WTC11 (cell line): ENCODE data around the gene ANKRD2. TPM values are rescaled to one million over a fixed set of nuclear protein-coding genes. Genes with fewer than 3 reads are reported as not detected.

ENCODE experiments used
- ATAC-seq: fragments of 200-7000 bp; cut with Tn5 transposase; 2 replicates; pipeline ENCODE4 v1.10.0; 2021; ENCODE audit warnings: mild to moderate bottlenecking, moderate library complexity
- CTCF ChIA-PET: fragments of 300-600 bp; sonication (Branson Sonifier 250); formaldehyde crosslinking; loops from one replicate; lab custom pipeline; 2021; ENCODE audit warnings: antibody characterized with exemption; lab: Charles Lee
- POLR2A ChIA-PET: fragments of 350-600 bp; sonication (Branson Sonifier 250); formaldehyde crosslinking; loops from one replicate; lab custom pipeline; 2021; ENCODE audit warnings: antibody characterized with exemption; lab: Charles Lee
- DNase-seq: peaks from one replicate; pipeline ENCODE4 v3.0.0; 2021; ENCODE audit warnings: low spot score
- H3K27ac Mint-ChIP-seq: 2 replicates; pipeline ENCODE4 v1.8.0; 2021; ENCODE audit warnings: mixed read lengths
- H3K27me3 Mint-ChIP-seq: 2 replicates; pipeline ENCODE4 v1.8.0; 2021; ENCODE audit warnings: low read depth, mild to moderate bottlenecking, moderate library complexity, mixed read lengths
- H3K36me3 Mint-ChIP-seq: 2 replicates; pipeline ENCODE4 v1.8.0; 2021; ENCODE audit warnings: mixed read lengths
- H3K4me1 Mint-ChIP-seq: 2 replicates; pipeline ENCODE4 v1.8.0; 2022; ENCODE audit warnings: mixed read lengths
- H3K4me3 Mint-ChIP-seq: 2 replicates; pipeline ENCODE4 v1.8.0; 2021; ENCODE audit warnings: mild to moderate bottlenecking, moderate library complexity, mixed read lengths
- H3K9me3 Mint-ChIP-seq: 2 replicates; pipeline ENCODE4 v1.8.0; 2021; ENCODE audit warnings: mixed read lengths
- FOXJ3 ChIP-seq: sonication (generic); formaldehyde crosslinking; IDR thresholded peaks from 2 replicates; pipeline ENCODE4 v1.9.0; 2021; ENCODE audit warnings: missing genetic modification reagents, mild to moderate bottlenecking, borderline replicate concordance
- NFATC4 ChIP-seq: fragments of 250-450 bp; sonication (Bioruptor Pico); IDR thresholded peaks from 2 replicates; pipeline ENCODE4 v1.9.0; 2021; ENCODE audit warnings: mild to moderate bottlenecking
- TP53 ChIP-seq: sonication (generic); formaldehyde crosslinking; IDR thresholded peaks from 2 replicates; pipeline ENCODE4 v1.8.1; 2023; ENCODE audit warnings: mild to moderate bottlenecking, missing genetic modification reagents
- total RNA-seq: library from RNA; stranded (reverse); gene quantifications from 3 replicates; pipeline ENCODE4 v1.2.3, GENCODE V29; 2021
- TF ChIP-seq, protein P1 (sequence below): sonication (generic); formaldehyde crosslinking; IDR thresholded peaks from 2 replicates; pipeline ENCODE4 v1.8.1; 2022; ENCODE audit warnings: low read depth, mild to moderate bottlenecking, moderate library complexity, missing genetic modification reagents, borderline replicate concordance
- TF ChIP-seq, protein P2 (sequence below): sonication (generic); formaldehyde crosslinking; IDR thresholded peaks from 2 replicates; pipeline ENCODE4 v1.8.0; 2022; ENCODE audit warnings: missing genetic modification reagents
- TF ChIP-seq, protein P3 (sequence below): sonication (generic); formaldehyde crosslinking; IDR thresholded peaks from 2 replicates; pipeline ENCODE4 v1.8.0; 2023; ENCODE audit warnings: missing genetic modification reagents, mild to moderate bottlenecking, borderline replicate concordance
- TF ChIP-seq, protein P4 (sequence below): fragments of 250-450 bp; sonication (Bioruptor Pico); IDR thresholded peaks from 2 replicates; pipeline ENCODE4 v2.1.2; 2022; ENCODE audit warnings: mild to moderate bottlenecking, moderate library complexity

ANKRD2 gene
- total RNA-seq, 1 experiment from 2014 or later: not detected

DNA sequence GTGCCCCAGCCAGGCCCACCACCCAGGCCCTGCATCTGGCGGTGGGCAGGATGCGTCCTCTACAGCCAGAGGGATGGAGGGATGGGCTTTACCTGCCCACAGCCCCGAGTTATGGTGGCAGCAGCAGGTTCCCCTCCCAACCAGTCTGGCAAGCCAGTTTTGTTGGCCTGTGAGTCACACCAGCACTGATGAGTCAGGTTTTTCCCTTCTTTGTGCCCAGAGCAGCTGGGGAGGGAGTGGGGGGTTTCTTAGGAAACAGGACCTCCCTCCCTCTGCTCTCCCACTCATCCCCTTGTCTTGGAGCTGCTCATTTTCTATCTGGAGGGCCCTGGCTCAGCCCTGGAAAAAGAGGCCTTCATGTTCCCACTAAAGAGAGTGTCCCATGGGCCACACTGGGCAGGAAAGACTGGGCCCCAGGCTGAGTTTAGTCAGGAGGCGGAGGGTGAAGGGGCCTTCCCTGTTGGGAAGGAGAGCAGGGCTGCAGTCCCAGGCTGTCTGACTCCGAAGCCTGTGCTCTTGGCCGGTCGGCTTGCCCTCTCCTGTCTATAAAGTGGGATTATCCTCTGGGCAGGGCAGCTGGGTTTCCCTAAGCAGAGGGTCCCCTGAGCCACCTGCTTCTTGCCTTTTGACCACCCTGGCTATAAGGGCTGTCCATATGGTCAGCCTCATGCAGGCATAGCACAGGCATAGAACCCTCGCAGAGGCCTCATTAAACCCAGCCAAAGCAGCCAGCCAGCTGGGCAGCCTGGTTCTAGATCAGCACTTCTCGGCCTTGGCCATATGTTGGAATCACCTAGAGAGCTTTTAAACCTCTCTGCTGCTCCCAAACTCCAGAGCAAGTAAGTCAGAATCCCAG lies 30.2 kb upstream of the ANKRD2 start:
- TF ChIP-seq, protein P1, sequence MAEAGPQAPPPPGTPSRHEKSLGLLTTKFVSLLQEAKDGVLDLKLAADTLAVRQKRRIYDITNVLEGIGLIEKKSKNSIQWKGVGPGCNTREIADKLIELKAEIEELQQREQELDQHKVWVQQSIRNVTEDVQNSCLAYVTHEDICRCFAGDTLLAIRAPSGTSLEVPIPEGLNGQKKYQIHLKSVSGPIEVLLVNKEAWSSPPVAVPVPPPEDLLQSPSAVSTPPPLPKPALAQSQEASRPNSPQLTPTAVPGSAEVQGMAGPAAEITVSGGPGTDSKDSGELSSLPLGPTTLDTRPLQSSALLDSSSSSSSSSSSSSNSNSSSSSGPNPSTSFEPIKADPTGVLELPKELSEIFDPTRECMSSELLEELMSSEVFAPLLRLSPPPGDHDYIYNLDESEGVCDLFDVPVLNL (CRISPR knock-in tag): no peak
- TF ChIP-seq, protein P2, sequence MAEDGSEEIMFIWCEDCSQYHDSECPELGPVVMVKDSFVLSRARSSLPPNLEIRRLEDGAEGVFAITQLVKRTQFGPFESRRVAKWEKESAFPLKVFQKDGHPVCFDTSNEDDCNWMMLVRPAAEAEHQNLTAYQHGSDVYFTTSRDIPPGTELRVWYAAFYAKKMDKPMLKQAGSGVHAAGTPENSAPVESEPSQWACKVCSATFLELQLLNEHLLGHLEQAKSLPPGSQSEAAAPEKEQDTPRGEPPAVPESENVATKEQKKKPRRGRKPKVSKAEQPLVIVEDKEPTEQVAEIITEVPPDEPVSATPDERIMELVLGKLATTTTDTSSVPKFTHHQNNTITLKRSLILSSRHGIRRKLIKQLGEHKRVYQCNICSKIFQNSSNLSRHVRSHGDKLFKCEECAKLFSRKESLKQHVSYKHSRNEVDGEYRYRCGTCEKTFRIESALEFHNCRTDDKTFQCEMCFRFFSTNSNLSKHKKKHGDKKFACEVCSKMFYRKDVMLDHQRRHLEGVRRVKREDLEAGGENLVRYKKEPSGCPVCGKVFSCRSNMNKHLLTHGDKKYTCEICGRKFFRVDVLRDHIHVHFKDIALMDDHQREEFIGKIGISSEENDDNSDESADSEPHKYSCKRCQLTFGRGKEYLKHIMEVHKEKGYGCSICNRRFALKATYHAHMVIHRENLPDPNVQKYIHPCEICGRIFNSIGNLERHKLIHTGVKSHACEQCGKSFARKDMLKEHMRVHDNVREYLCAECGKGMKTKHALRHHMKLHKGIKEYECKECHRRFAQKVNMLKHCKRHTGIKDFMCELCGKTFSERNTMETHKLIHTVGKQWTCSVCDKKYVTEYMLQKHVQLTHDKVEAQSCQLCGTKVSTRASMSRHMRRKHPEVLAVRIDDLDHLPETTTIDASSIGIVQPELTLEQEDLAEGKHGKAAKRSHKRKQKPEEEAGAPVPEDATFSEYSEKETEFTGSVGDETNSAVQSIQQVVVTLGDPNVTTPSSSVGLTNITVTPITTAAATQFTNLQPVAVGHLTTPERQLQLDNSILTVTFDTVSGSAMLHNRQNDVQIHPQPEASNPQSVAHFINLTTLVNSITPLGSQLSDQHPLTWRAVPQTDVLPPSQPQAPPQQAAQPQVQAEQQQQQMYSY (CRISPR knock-in tag): no peak
- TF ChIP-seq, protein P3, sequence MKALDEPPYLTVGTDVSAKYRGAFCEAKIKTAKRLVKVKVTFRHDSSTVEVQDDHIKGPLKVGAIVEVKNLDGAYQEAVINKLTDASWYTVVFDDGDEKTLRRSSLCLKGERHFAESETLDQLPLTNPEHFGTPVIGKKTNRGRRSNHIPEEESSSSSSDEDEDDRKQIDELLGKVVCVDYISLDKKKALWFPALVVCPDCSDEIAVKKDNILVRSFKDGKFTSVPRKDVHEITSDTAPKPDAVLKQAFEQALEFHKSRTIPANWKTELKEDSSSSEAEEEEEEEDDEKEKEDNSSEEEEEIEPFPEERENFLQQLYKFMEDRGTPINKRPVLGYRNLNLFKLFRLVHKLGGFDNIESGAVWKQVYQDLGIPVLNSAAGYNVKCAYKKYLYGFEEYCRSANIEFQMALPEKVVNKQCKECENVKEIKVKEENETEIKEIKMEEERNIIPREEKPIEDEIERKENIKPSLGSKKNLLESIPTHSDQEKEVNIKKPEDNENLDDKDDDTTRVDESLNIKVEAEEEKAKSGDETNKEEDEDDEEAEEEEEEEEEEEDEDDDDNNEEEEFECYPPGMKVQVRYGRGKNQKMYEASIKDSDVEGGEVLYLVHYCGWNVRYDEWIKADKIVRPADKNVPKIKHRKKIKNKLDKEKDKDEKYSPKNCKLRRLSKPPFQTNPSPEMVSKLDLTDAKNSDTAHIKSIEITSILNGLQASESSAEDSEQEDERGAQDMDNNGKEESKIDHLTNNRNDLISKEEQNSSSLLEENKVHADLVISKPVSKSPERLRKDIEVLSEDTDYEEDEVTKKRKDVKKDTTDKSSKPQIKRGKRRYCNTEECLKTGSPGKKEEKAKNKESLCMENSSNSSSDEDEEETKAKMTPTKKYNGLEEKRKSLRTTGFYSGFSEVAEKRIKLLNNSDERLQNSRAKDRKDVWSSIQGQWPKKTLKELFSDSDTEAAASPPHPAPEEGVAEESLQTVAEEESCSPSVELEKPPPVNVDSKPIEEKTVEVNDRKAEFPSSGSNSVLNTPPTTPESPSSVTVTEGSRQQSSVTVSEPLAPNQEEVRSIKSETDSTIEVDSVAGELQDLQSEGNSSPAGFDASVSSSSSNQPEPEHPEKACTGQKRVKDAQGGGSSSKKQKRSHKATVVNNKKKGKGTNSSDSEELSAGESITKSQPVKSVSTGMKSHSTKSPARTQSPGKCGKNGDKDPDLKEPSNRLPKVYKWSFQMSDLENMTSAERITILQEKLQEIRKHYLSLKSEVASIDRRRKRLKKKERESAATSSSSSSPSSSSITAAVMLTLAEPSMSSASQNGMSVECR (CRISPR knock-in tag): no peak
- TF ChIP-seq, protein P4, sequence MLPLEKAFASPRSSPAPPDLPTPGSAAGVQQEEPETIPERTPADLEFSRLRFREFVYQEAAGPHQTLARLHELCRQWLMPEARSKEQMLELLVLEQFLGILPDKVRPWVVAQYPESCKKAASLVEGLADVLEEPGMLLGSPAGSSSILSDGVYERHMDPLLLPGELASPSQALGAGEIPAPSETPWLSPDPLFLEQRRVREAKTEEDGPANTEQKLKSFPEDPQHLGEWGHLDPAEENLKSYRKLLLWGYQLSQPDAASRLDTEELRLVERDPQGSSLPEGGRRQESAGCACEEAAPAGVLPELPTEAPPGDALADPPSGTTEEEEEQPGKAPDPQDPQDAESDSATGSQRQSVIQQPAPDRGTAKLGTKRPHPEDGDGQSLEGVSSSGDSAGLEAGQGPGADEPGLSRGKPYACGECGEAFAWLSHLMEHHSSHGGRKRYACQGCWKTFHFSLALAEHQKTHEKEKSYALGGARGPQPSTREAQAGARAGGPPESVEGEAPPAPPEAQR (CRISPR knock-in tag): no peak
- TF ChIP-seq NFATC4: no peak
- TF ChIP-seq FOXJ3 (CRISPR knock-in tag): no peak
- no peaks in the 10 kb centered on the region for H3K36me3 Mint-ChIP-seq
- ChIA-PET POLR2A (no interaction called here), CTCF (interaction anchor here (0.7 to 5.1 kb wide), 6 partner anchors 8 to 77 kb away, joined by 3 to 44 read pairs (median 5); partner anchors contain the start of gene ANKRD2)
- no peaks in the 10 kb centered on the region for H3K9me3 Mint-ChIP-seq
- DNase-seq (no peak), ATAC-seq (peak; percentile 9)
- no peaks in the 10 kb centered on the region for H3K27me3 Mint-ChIP-seq
- H3K4me1 Mint-ChIP-seq: peaks cover 32% of the 10 kb centered on the region
- H3K27ac Mint-ChIP-seq: peak overlapping the region; percentile 93
- H3K4me3 Mint-ChIP-seq: no peak overlapping the region

DNA sequence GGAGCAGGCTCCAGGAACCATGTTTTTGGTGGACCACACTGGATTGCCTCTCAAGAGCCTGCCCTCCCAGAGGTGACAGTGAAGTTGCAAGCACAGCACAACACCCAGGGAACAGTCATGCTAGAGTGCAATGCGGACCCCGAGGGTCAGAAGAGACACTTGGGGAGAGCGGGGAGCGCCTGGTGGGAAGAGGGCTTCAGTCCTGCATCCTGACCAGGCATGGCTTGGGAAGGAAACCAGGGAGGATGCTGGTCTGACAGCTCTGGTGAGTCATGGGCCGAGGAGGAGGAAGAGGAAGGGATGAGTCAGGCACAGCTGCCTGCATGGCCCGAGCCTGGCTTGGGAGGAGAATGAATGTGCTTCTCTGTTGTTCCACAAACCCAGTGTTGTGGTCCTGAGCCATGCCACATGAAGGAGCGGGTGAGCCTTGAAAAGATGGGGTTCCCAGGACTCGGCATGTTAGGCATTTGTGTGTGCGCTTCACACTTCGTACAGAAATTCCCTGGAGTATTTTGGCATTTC lies 29.5 kb upstream of the ANKRD2 start:
- H3K9me3 Mint-ChIP-seq: no peaks in the 10 kb centered on the region
- peak overlapping the region; percentile 5 for H3K27ac Mint-ChIP-seq
- no peaks in the 10 kb centered on the region for H3K27me3 Mint-ChIP-seq
- ATAC-seq: no peak
- DNase-seq: no peak
- TF ChIP-seq, protein P2 (CRISPR knock-in tag): peak; percentile 69
- no peak for TF ChIP-seq TP53 (CRISPR knock-in tag)
- ChIA-PET CTCF (interaction anchor here (0.8 to 5.1 kb wide), 3 partner anchors 9 to 22 kb away, joined by 3 to 44 read pairs (median 5); no protein-coding TSS in a partner anchor), POLR2A (no interaction called here)
- no peak overlapping the region for H3K4me3 Mint-ChIP-seq
- H3K4me1 Mint-ChIP-seq: peaks cover 32% of the 10 kb centered on the region
- no peaks in the 10 kb centered on the region for H3K36me3 Mint-ChIP-seq
